Colonic mucosa (tissue), 4 donors: ENCODE results near the gene DCXR. TPM values are rescaled to one million over a fixed set of nuclear protein-coding genes. Genes with fewer than 3 reads are reported as not detected.

ENCODE experiments used
- DNase-seq: peaks from one replicate; pipeline ENCODE4 v3.0.0-alpha.2; 2020
- H3K27ac ChIP-seq: fragments of 200-600 bp; one replicate; pipeline ENCODE4 v1.8.0; 2021
- H3K27me3 ChIP-seq: fragments of 200-600 bp; one replicate; pipeline ENCODE4 v1.8.0; 2021
- H3K36me3 ChIP-seq: fragments of 200-600 bp; one replicate; pipeline ENCODE4 v1.8.0; 2021
- H3K4me1 ChIP-seq: fragments of 200-600 bp; one replicate; pipeline ENCODE4 v1.8.0; 2021; ENCODE audit warnings: mild to moderate bottlenecking
- H3K4me3 ChIP-seq: fragments of 200-600 bp; one replicate; pipeline ENCODE4 v1.8.0; 2021
- H3K9ac ChIP-seq, 2 donors: one replicate each; pipeline ENCODE4 v1.7.0; 2013; ENCODE audit warnings: control low read depth in 2 of 2, low read depth in 2 of 2, low read length in 2 of 2
- H3K9me3 ChIP-seq: fragments of 200-600 bp; one replicate; pipeline ENCODE4 v1.8.0; 2021
- CTCF ChIP-seq: fragments of 200-600 bp; IDR thresholded peaks from one replicate; pipeline ENCODE4 v1.8.0; 2022; ENCODE audit warnings: antibody characterized with exemption, mild to moderate bottlenecking
- intact Hi-C: fragments of 100-400 bp; cut with DNase I; formaldehyde crosslinking; loops from one replicate; pipeline ENCODE4 v1.14.1; 2022
- total RNA-seq, 2 donors: library from RNA; stranded (reverse); fragmentation: NEBNext Ultra II Directional in 1 of 2; extraction: Animal tissue kit (Norgen Biotek cat#: 25700) in 1 of 2; gene quantifications; one replicate each; pipeline ENCODE4 v1.2.1, GENCODE V29; 2021
- donor health status: healthy.
- donor health status: DM: no; HTN: no; CAD: no.
- donor health status: DM: no; HTN: no; CAD: no.

Gene DCXR
- total RNA-seq, 2 donors from 2014 or later: 115 to 183 TPM

- no peak for TF ChIP-seq CTCF
- intact Hi-C loops: no loop called here
- Histone ChIP-seq H3K36me3 (no peaks in the 10 kb centered on the region), H3K4me1 (no peaks in the 10 kb centered on the region), H3K27ac (no peak overlapping the region), H3K27me3 (no peaks in the 10 kb centered on the region), H3K9ac (no peak overlapping the region), H3K9me3 (no peaks in the 10 kb centered on the region), H3K4me3 (no peak overlapping the region)
- DNase-seq: no peak
Measured at GRCh38 chr17:82010575-82011525, 26.6 kb downstream of the DCXR start.

- intact Hi-C loops: no loop called here
- H3K4me1 ChIP-seq: no peaks in the 10 kb centered on the region
Measured at GRCh38 chr17:82009413-82009812, 28.1 kb downstream of the DCXR start.

GRCh38 chr17:82008941-82009405 lies 28.5 kb downstream of the DCXR start:
- no peak overlapping the region for H3K4me3 ChIP-seq
- no peak overlapping the region for H3K27ac ChIP-seq
- intact Hi-C loops: no loop called here
- no peaks in the 10 kb centered on the region for H3K27me3 ChIP-seq
- H3K9me3 ChIP-seq: no peaks in the 10 kb centered on the region
- H3K4me1 ChIP-seq: no peaks in the 10 kb centered on the region
- no peak for TF ChIP-seq CTCF
- no peaks in the 10 kb centered on the region for H3K36me3 ChIP-seq
- DNase-seq: no peak
- H3K9ac ChIP-seq: no peak overlapping the region

More at GRCh38 chr17:82009413-82009812, 28.1 kb downstream of the DCXR start:
- no peak overlapping the region for H3K27ac ChIP-seq
- no peak for DNase-seq
- H3K9ac ChIP-seq: no peak overlapping the region
- no peaks in the 10 kb centered on the region for H3K36me3 ChIP-seq
- H3K27me3 ChIP-seq: no peaks in the 10 kb centered on the region
- H3K4me3 ChIP-seq: no peak overlapping the region
- no peak for TF ChIP-seq CTCF
- H3K9me3 ChIP-seq: no peaks in the 10 kb centered on the region

- TF ChIP-seq CTCF: no peak
- Histone ChIP-seq H3K9me3 (no peaks in the 10 kb centered on the region), H3K4me1 (no peaks in the 10 kb centered on the region), H3K4me3 (no peak overlapping the region), H3K27me3 (no peaks in the 10 kb centered on the region), H3K27ac (no peak overlapping the region), H3K9ac (no peak overlapping the region), H3K36me3 (no peaks in the 10 kb centered on the region)
- intact Hi-C loops: no loop called here
- DNase-seq: no peak
Measured at GRCh38 chr17:82008258-82008940, 29.1 kb downstream of the DCXR start.

- no peaks in the 10 kb centered on the region for H3K36me3 ChIP-seq
Measured at GRCh38 chr17:82007495-82008257, 29.8 kb downstream of the DCXR start.

More at GRCh38 chr17:82007495-82008257, 29.8 kb downstream of the DCXR start:
- H3K27ac ChIP-seq: no peak overlapping the region
- H3K9ac ChIP-seq: no peak overlapping the region
- intact Hi-C loops: no loop called here
- H3K4me1 ChIP-seq: no peaks in the 10 kb centered on the region
- no peak overlapping the region for H3K4me3 ChIP-seq
- no peaks in the 10 kb centered on the region for H3K9me3 ChIP-seq
- no peaks in the 10 kb centered on the region for H3K27me3 ChIP-seq
- DNase-seq: no peak
- no peak for TF ChIP-seq CTCF
